ENCODE measurements around the gene MGME1.

Gene MGME1

GRCh38 chr20:17940224-17940971 lies 28.4 kb upstream of the MGME1 start:
- no peak for DNase-seq (ENCODE audit: low read depth)

- no peak for DNase-seq (ENCODE audit: low read depth)
Measured at GRCh38 chr20:17941087-17941825, 27.6 kb upstream of the MGME1 start.

GRCh38 chr20:17941826-17942196 lies 27.0 kb upstream of the MGME1 start:
- no peak for DNase-seq (ENCODE audit: low read depth)

- no peak for DNase-seq (ENCODE audit: low read depth)
Measured at GRCh38 chr20:17943343-17943742, 25.5 kb upstream of the MGME1 start.

- DNase-seq (ENCODE audit: low read depth) = no peak
Measured at GRCh38 chr20:17944854-17945474, 23.9 kb upstream of the MGME1 start.

GRCh38 chr20:17946040-17946439 lies 22.8 kb upstream of the MGME1 start:
- DNase-seq (ENCODE audit: low read depth) = no peak

GRCh38 chr20:17946572-17947473 lies 22.0 kb upstream of the MGME1 start:
- DNase-seq (ENCODE audit: low read depth) = no peak

- DNase-seq (ENCODE audit: low read depth) = no peak
Measured at GRCh38 chr20:17947474-17947815, 21.4 kb upstream of the MGME1 start.

GRCh38 chr20:17948442-17948841 lies 20.4 kb upstream of the MGME1 start:
- DNase-seq (ENCODE audit: low read depth) = no peak

GRCh38 chr20:17949899-17950298 lies 18.9 kb upstream of the MGME1 start:
- DNase-seq (ENCODE audit: low read depth) = no peak

GRCh38 chr20:17950670-17951069 lies 18.1 kb upstream of the MGME1 start:
- DNase-seq (ENCODE audit: low read depth) = no peak

GRCh38 chr20:17951323-17951722 lies 17.5 kb upstream of the MGME1 start:
- DNase-seq (ENCODE audit: low read depth) = no peak

- DNase-seq (ENCODE audit: low read depth) = no peak
Measured at GRCh38 chr20:17952692-17953684, 15.8 kb upstream of the MGME1 start.

GRCh38 chr20:17953935-17954334 lies 14.9 kb upstream of the MGME1 start:
- DNase-seq (ENCODE audit: low read depth) = no peak

GRCh38 chr20:17955302-17955701 lies 13.5 kb upstream of the MGME1 start:
- no peak for DNase-seq (ENCODE audit: low read depth)

GRCh38 chr20:17956099-17956685 lies 12.6 kb upstream of the MGME1 start:
- no peak for DNase-seq (ENCODE audit: low read depth)

- no peak for DNase-seq (ENCODE audit: low read depth)
Measured at GRCh38 chr20:17957505-17958363, 11.1 kb upstream of the MGME1 start.

- DNase-seq (ENCODE audit: low read depth) = no peak
Measured at GRCh38 chr20:17958373-17959256, 10.2 kb upstream of the MGME1 start.

- no peak for DNase-seq (ENCODE audit: low read depth)
Measured at GRCh38 chr20:17959257-17959627, 9.6 kb upstream of the MGME1 start.
